ENCODE results near the gene POMGNT1. TPM values are rescaled to one million over a fixed set of nuclear protein-coding genes. Genes with fewer than 3 reads are reported as not detected.
A peak's percentile ranks its signal among the peaks of the same experiment; 100 is the strongest.

POMGNT1 gene
- total RNA-seq, 1 donor from 2014 or later = 142 TPM

DNA sequence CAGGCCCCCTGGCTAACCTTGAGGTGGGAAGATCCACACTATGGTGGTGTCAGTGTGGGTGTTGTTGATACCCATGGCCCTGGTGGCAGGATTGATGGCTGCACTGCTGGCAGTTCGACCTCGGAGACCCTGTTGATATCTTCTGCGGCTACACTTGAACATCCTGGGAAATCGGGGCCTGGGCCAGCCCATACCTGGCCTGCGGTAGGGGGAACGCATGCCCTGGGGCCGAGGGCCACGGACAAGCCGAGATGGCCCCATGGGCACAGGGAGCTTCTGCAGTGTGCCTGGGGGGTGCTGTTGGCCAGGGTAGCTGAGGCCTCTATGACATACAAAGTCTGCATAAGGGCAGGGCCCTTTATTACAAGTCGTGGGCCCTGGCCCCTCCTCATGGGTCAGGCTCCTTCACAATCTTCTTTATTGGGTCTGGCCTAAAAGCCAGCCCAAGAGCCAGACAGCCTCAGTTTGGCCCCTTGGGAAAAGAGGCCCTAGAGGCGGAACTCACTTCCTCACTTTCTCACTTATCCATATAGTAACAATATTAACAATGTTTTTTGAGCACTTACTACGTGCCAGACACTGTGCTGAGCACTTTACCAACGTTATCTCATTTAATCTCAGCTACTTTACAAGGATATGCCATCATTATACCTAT, 21.9 kb downstream of the POMGNT1 start, which contains the start of gene P3R3URF:
Gene P3R3URF (minus strand): TSS at position 278 of the 655 bp plus-strand sequence. CDS start 17 bp downstream, at position 261.
- Histone ChIP-seq H3K9me3 (replicated peaks) (no peaks in the 10 kb centered on the region), H3K4me3 (no peak within 1 kb of the TSS), H3K4me1 (peaks cover 70% of the 10 kb centered on the region), H3K27me3 (ENCODE audit: low read depth) (no peaks in the 10 kb centered on the region), H3K27ac (replicated peaks) (peak within 1 kb of the TSS; percentile 80), H3K36me3 (no peaks in the 10 kb centered on the region)
- DNase-seq = no peak
- intact Hi-C loops (cut with micrococcal nuclease) = no loop called here
- TF ChIP-seq, protein P1, sequence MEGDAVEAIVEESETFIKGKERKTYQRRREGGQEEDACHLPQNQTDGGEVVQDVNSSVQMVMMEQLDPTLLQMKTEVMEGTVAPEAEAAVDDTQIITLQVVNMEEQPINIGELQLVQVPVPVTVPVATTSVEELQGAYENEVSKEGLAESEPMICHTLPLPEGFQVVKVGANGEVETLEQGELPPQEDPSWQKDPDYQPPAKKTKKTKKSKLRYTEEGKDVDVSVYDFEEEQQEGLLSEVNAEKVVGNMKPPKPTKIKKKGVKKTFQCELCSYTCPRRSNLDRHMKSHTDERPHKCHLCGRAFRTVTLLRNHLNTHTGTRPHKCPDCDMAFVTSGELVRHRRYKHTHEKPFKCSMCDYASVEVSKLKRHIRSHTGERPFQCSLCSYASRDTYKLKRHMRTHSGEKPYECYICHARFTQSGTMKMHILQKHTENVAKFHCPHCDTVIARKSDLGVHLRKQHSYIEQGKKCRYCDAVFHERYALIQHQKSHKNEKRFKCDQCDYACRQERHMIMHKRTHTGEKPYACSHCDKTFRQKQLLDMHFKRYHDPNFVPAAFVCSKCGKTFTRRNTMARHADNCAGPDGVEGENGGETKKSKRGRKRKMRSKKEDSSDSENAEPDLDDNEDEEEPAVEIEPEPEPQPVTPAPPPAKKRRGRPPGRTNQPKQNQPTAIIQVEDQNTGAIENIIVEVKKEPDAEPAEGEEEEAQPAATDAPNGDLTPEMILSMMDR (IDR thresholded peaks at IDR 0.05; ENCODE audit: borderline replicate concordance) = no peak

DNA sequence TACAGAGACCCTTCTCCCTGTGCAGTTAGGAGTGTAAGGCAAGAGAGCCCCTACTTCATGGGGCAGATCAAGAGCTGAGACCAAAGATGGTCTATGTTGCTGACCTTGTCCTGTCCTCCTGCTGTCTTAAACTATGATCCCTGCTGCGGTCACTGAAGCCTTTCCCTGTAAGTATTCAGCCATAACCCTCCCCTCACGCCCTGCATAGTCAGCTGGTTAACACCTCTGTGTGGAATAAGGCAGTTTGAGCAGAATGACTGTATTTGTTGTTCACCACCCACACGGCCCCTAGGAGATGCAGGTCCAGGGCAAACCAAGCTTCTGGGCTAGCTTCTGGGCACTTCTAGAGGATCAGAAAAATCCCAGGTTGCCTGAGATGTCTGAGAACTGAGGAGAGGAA, 23.0 kb downstream of the POMGNT1 start:
- intact Hi-C loops (cut with micrococcal nuclease) = no loop called here
- Histone ChIP-seq H3K4me1 (peaks cover 72% of the 10 kb centered on the region), H3K27me3 (ENCODE audit: low read depth) (no peaks in the 10 kb centered on the region), H3K27ac (replicated peaks) (peak overlapping the region; percentile 80), H3K9me3 (replicated peaks) (no peaks in the 10 kb centered on the region), H3K36me3 (no peaks in the 10 kb centered on the region), H3K4me3 (no peak overlapping the region)
- TF ChIP-seq, protein P1 (IDR thresholded peaks at IDR 0.05; ENCODE audit: borderline replicate concordance) = no peak
- DNase-seq = no peak

DNA sequence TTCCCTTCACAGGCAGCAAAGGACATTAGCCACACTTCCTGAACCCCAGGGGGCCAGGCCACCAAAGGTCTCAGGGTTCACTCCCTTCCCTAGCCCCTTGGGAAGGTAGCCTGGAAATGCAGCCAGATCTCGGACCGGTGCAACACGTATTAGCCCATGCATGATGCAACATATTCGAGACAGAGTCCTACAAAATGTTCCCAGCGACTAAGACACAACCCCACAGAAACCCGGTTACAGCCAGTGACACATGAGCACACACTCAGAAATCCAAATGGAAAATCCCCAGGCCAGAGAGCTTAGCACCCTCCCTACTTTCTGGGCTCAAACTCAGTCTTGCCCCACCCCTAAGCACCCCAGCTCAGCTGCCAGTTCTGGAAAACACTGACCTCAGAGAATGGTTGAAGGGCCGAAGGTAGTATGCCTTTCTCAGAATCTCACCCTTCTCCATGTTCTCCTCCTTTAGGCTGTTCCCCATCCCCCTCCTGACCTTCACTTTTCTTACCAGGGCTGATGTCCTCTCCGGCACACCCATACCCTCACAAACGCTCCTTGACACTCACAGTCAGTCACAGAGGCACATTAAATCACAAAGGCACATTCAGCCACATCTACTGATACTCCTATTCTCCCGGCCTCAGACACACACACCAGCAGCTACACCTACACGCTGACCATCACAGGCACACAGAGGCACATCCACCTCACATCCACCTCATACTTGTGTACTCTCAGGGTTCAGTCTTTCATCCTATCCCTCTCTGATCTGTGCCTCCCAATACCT, 23.6 kb downstream of the POMGNT1 start, which contains the start of gene TSPAN1:
Gene TSPAN1 (plus strand): TSS at position 640 of the 784 bp plus-strand sequence. CDS start 6,021 bp downstream, outside the sequence.
- no peaks in the 10 kb centered on the region for H3K27me3 ChIP-seq (ENCODE audit: low read depth)
- peak within 1 kb of the TSS; percentile 80 for H3K27ac ChIP-seq (replicated peaks)
- TF ChIP-seq, protein P1 (IDR thresholded peaks at IDR 0.05; ENCODE audit: borderline replicate concordance) = no peak
- H3K4me3 ChIP-seq = peak within 1 kb of the TSS; percentile 12
- DNase-seq = no peak
- peaks cover 72% of the 10 kb centered on the region for H3K4me1 ChIP-seq
- intact Hi-C loops (cut with micrococcal nuclease) = loop anchor here (5.0 kb wide), 1 partner anchor 42 kb away; the partner anchor contains the start of gene PIK3R3
- H3K36me3 ChIP-seq = no peaks in the 10 kb centered on the region
- H3K9me3 ChIP-seq (replicated peaks) = no peaks in the 10 kb centered on the region

DNA sequence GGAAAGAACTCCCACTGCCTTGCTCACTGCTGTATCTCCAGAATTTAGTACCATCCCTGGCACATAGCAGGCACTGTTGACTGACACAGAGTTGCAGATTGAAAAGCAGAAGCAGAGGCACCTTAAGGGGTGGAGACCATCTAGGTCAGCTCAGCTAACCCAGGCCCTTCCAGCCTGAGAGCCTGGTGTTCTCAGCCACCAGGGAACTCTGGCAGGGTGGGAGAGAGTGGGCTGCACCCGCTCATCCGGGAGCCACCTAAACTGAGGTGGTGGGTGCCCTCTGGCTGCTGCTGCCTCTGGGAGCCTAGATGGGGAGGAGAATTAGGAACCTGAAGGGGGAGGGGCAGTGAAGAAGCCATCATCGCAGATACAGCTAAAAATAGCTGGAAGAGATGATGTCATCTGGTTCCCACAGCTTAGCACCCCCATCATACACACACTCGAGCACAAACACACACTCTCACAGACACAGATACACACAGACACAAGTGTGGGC, 24.8 kb downstream of the POMGNT1 start:
- H3K27ac ChIP-seq (replicated peaks) = peak overlapping the region; percentile 80
- intact Hi-C loops (cut with micrococcal nuclease) = loop anchor here (5.0 kb wide), 1 partner anchor 41 kb away; the partner anchor contains the start of gene PIK3R3

DNA sequence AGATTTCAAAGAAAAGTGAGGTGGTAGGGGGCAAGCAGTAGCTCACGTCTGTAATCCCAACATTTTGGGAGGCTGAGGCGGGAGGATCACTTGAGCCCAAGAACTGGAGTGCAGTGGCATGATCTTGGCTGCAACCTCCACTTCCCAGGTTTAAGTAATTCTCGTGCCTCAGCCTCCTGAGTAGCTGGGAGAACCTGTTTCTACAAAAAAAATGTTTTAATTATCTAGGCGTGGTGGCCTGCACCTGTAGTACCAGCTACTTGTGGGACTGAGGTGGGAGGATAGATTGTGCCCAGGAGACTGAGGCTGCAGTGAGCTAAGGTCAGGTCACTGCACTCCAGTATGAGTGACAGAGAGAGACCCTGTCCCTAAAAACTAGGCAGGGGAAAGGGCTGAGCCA, 25.9 kb downstream of the POMGNT1 start:
- peaks cover 81% of the 10 kb centered on the region for H3K4me1 ChIP-seq
- no peaks in the 10 kb centered on the region for H3K9me3 ChIP-seq (replicated peaks)
- H3K4me3 ChIP-seq = no peak overlapping the region
- H3K27me3 ChIP-seq (ENCODE audit: low read depth) = peaks cover 4% of the 10 kb centered on the region
- no peaks in the 10 kb centered on the region for H3K36me3 ChIP-seq
- DNase-seq = no peak
- peak overlapping the region; percentile 80 for H3K27ac ChIP-seq (replicated peaks)
- intact Hi-C loops (cut with micrococcal nuclease) = loop anchor here (5.0 kb wide), 1 partner anchor 40 kb away; the partner anchor contains the start of gene PIK3R3
- TF ChIP-seq, protein P1 (IDR thresholded peaks at IDR 0.05; ENCODE audit: borderline replicate concordance) = no peak

More for the DNA sequence above, 24.8 kb downstream of the POMGNT1 start:
- Histone ChIP-seq H3K4me3 (peak overlapping the region; percentile 12), H3K36me3 (no peaks in the 10 kb centered on the region), H3K4me1 (peaks cover 70% of the 10 kb centered on the region), H3K27me3 (ENCODE audit: low read depth) (no peaks in the 10 kb centered on the region), H3K9me3 (replicated peaks) (no peaks in the 10 kb centered on the region)
- TF ChIP-seq, protein P1 (IDR thresholded peaks at IDR 0.05; ENCODE audit: borderline replicate concordance) = no peak
- no peak for DNase-seq

All from left ventricle myocardium inferior (tissue), 1 donor.